ENCODE measurements around the gene PLA2G12A.
A peak's percentile ranks its signal among the peaks of the same experiment; 100 is the strongest.

Gene PLA2G12A

DNA sequence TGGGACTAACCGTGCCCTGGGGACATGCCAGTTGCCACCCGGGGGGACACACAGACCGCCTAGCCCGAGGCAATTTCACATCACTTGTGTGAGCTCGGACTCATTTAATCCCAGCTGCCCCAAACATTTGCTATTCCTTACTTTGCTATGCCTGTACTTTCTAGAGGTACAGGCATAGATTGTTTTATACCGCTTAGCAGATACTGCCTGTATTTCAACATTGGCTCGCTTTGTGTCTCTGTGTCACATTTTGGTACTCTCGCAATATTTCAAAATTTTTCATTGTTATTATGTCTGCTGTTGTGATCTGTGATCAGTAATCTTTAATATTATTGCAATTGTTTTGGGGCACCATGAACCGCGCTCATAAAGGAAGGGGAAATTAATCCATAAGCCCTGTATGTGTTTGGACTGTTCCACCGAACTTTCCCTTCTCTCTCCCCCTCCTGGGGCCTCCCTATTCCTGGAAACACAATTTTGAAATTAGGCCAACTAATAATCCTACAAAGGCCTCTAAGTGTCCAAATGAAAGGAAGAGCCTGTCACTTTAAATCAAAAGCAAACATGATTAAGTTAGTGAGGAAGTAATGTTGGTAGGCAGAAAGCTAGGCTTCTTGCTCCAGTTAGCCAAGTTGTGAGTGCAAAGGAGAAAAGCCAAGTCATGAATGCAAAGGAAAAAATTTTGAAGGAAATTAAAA is 26.1 kb downstream of the PLA2G12A start:
- H3K4me1 ChIP-seq, result peaks cover 21% of the 10 kb centered on the region
- peak overlapping the region; percentile 81 for H3K4me3 ChIP-seq
- peaks cover 22% of the 10 kb centered on the region for H3K36me3 ChIP-seq
- peak overlapping the region; percentile 93 for H3K27ac ChIP-seq
- TF ChIP-seq Cebpa-rat (IDR thresholded peaks at IDR 0.05), result no peak
- H4K20me1 ChIP-seq, result 0 out of 2 replicates have a peak, but pooled peaks cover 7% of the 10 kb centered on the region
- H3K4me2 ChIP-seq, result peak overlapping the region; percentile 83
- peak overlapping the region; percentile 94 for H3K9ac ChIP-seq
- H3K9me3 ChIP-seq, result no peaks in the 10 kb centered on the region
- no peaks in the 10 kb centered on the region for H3K27me3 ChIP-seq

GRCh38 chr4:109702950-109703663 is 26.8 kb downstream of the PLA2G12A start, which contains the start of gene CASP6:
Gene CASP6, minus strand, starts transcription at chr4:109703445. Its CDS starts 50 bp downstream, at chr4:109703395.
- Histone ChIP-seq H3K9me3 (no peaks in the 10 kb centered on the region), H3K27ac (peak within 1 kb of the TSS; percentile 93), H3K4me1 (peaks cover 21% of the 10 kb centered on the region), H3K4me2 (peak within 1 kb of the TSS; percentile 83), H3K36me3 (peaks cover 22% of the 10 kb centered on the region), H3K27me3 (no peaks in the 10 kb centered on the region), H4K20me1 (0 out of 2 replicates have a peak, but pooled peaks cover 8% of the 10 kb centered on the region), H3K9ac (peak within 1 kb of the TSS; percentile 94), H3K4me3 (peak within 1 kb of the TSS; percentile 81)
- no peak for TF ChIP-seq Cebpa-rat (IDR thresholded peaks at IDR 0.05)

GRCh38 chr4:109701566-109702410 is 28.1 kb downstream of the PLA2G12A start:
- H4K20me1 ChIP-seq, result 0 out of 2 replicates have a peak, but pooled peaks cover 8% of the 10 kb centered on the region
- H3K9me3 ChIP-seq, result no peaks in the 10 kb centered on the region
- H3K36me3 ChIP-seq, result peaks cover 29% of the 10 kb centered on the region
- H3K4me3 ChIP-seq, result peak overlapping the region; percentile 81
- no peak for TF ChIP-seq Cebpa-rat (IDR thresholded peaks at IDR 0.05)
- peak overlapping the region; percentile 93 for H3K27ac ChIP-seq
- H3K27me3 ChIP-seq, result no peaks in the 10 kb centered on the region
- peak overlapping the region; percentile 83 for H3K4me2 ChIP-seq
- peak overlapping the region; percentile 94 for H3K9ac ChIP-seq
- H3K4me1 ChIP-seq, result peaks cover 21% of the 10 kb centered on the region

DNA sequence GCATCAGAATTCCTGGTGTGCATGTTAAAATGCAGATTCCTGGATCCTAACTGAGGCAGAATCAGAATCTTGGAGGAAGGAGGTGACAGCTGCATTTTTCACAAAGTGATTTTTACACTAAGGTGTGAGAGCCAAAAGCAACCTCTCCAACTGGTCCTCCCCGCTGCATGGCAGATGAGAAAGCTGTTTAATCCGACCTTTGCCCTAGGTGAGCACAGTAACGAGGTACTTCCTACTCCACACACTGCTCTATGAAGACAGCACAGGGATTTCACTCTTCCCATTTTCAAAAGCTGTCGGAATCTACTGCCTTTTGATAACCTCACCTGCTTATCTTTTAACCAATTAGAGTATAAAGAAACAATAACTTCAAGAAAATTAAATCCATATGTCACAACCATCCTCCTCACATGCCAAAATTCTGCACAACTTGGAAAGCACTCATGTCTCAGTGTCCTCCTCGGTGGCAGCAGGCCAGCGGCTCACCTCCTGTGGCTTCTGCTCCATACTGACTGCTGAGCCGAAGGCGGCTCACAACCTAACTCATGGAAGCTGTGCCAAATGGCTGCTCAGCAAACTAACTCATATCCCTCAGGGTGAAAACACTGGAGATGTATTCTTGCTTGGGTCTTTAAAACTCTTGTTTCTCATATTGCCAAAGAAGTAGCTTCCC is 30.2 kb downstream of the PLA2G12A start:
- Histone ChIP-seq H3K27me3 (no peaks in the 10 kb centered on the region), H3K4me2 (no peak overlapping the region), H3K9me3 (no peaks in the 10 kb centered on the region), H3K27ac (no peak overlapping the region), H3K36me3 (peaks cover 47% of the 10 kb centered on the region), H3K9ac (no peak overlapping the region), H4K20me1 (0 out of 2 replicates have a peak, but pooled peaks cover 8% of the 10 kb centered on the region), H3K4me3 (no peak overlapping the region), H3K4me1 (peaks cover 21% of the 10 kb centered on the region)
- TF ChIP-seq Cebpa-rat (IDR thresholded peaks at IDR 0.05), result no peak

DNA sequence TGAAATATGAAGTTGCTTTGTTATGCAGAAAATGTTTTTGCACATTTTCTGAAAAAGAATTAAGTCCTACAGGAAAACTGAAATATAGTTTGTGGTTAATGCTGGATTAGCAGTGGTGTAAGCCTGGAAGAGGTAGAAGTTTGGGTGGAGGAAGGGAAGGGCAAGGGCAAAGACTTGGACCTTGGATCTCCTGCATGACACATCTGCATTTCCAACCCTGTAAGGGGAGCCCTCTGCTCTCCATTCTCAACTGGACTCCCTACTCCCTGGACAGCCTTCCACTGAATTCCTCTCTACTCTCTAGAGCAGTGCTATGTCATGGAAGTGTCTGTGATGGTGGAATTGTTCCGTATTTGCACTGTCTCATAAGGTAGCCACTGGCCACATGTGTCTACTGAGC is 31.2 kb downstream of the PLA2G12A start:
- Histone ChIP-seq H3K27me3 (no peaks in the 10 kb centered on the region), H3K4me3 (no peak overlapping the region), H3K4me2 (no peak overlapping the region), H3K9me3 (no peaks in the 10 kb centered on the region), H3K9ac (no peak overlapping the region), H3K4me1 (peaks cover 15% of the 10 kb centered on the region), H3K36me3 (peaks cover 57% of the 10 kb centered on the region), H3K27ac (no peak overlapping the region), H4K20me1 (0 out of 2 replicates have a peak, but pooled peaks cover 8% of the 10 kb centered on the region)
- TF ChIP-seq Cebpa-rat (IDR thresholded peaks at IDR 0.05), result no peak

GRCh38 chr4:109691411-109691920 is 38.4 kb downstream of the PLA2G12A start:
- no peaks in the 10 kb centered on the region for H4K20me1 ChIP-seq
- H3K36me3 ChIP-seq, result peaks cover 85% of the 10 kb centered on the region
- H3K4me1 ChIP-seq, result no peaks in the 10 kb centered on the region
- H3K27ac ChIP-seq, result no peak overlapping the region
- H3K4me3 ChIP-seq, result no peak overlapping the region
- no peak overlapping the region for H3K4me2 ChIP-seq
- H3K9me3 ChIP-seq, result no peaks in the 10 kb centered on the region
- H3K9ac ChIP-seq, result no peak overlapping the region
- no peak for TF ChIP-seq Cebpa-rat (IDR thresholded peaks at IDR 0.05)
- no peaks in the 10 kb centered on the region for H3K27me3 ChIP-seq

GRCh38 chr4:109690690-109691410 is 39.0 kb downstream of the PLA2G12A start:
- no peak overlapping the region for H3K4me2 ChIP-seq
- no peak overlapping the region for H3K9ac ChIP-seq
- no peak for TF ChIP-seq Cebpa-rat (IDR thresholded peaks at IDR 0.05)
- H3K9me3 ChIP-seq, result no peaks in the 10 kb centered on the region
- no peaks in the 10 kb centered on the region for H3K27me3 ChIP-seq
- peaks cover 82% of the 10 kb centered on the region for H3K36me3 ChIP-seq
- H3K27ac ChIP-seq, result no peak overlapping the region
- no peak overlapping the region for H3K4me3 ChIP-seq
- no peaks in the 10 kb centered on the region for H4K20me1 ChIP-seq
- H3K4me1 ChIP-seq, result no peaks in the 10 kb centered on the region

GRCh38 chr4:109684727-109685126 is 45.1 kb downstream of the PLA2G12A start:
- Histone ChIP-seq H3K27ac (no peak overlapping the region), H3K4me1 (no peaks in the 10 kb centered on the region), H3K36me3 (peaks cover 27% of the 10 kb centered on the region), H4K20me1 (no peaks in the 10 kb centered on the region), H3K4me2 (no peak overlapping the region), H3K9ac (no peak overlapping the region), H3K27me3 (no peaks in the 10 kb centered on the region), H3K9me3 (peaks cover 8% of the 10 kb centered on the region), H3K4me3 (no peak overlapping the region)
- no peak for TF ChIP-seq Cebpa-rat (IDR thresholded peaks at IDR 0.05)

Measured in BLaER1 (cell line).